HG02571 (cell line): ENCODE measurements around the gene ANKRD11.
"Not testable (repeated sequence)": the region's sequence is repeated elsewhere in the genome, so short reads cannot be mapped to it uniquely, and the experiment has no call there.

Source experiments
- ATAC-seq: cut with Tn5 transposase; IDR thresholded peaks from one replicate; pipeline ENCODE4 v1.9.1; 2021; ENCODE audit warnings: mild to moderate bottlenecking, moderate library complexity; ENCODE audit not compliant: unreplicated experiment

Gene ANKRD11

GRCh38 chr16:89306457-89307420, 183.6 kb downstream of the ANKRD11 start:
- not testable (repeated sequence) for ATAC-seq

DNA sequence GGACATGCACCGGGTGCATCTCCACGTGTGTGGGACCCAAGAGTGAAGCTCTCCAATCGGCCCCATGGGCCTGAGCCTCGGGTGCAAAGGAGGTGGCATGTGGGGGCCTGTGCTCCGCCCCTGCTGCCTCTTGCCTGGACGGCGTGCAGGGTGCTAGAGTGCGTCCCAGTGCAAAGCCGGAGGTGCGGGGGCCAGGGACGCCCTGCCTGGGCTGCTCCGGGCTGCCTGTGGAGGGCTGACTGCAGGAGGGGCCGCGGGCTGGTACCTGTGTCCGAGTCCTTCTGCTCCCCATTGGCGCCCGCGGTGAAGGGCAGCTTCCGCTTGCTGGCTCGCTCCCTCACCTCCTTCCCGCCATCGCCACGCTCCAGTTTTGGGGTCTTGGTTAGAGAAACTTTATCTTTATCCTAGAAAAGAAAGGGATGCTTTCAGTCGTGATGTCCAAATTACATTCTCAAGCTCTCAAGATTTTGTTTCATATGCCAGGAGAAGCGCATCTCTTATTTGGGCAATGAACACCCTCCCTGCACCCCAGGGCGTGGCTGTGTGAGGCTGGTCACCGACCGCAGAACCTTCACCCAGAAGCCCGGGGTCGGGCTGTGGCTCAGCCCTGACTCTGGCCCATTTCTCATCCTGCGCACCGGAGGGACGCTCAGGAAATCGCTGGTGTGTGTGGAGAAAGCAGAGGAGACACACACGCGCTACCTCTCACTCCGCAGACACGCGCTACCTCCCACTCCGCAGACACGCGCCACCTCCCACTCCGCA, 185.2 kb downstream of the ANKRD11 start:
- ATAC-seq: no peak

- no peak for ATAC-seq
Observed at GRCh38 chr16:89304181-89304851, 186.0 kb downstream of the ANKRD11 start.

DNA sequence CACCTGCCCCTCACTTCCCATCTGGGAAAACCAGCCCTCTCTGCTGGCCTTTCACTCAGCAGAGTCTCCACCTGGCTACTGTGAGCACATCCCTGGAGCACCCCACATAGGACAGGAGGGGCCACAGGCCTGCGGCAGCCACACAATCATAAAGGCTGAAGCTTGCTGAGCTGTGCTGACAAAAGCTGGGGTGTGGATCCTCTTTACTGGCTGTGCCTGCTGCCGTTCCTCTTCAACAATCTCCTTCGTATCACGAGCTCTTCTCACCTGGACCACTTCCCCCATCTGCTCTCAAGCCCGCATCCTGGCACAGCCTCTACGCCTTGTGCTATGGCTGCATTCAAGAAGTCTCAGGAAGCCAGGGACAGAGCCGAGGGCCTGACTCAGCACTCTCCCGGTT, 186.7 kb downstream of the ANKRD11 start:
- ATAC-seq: no peak

GRCh38 chr16:89300976-89301360, 189.4 kb downstream of the ANKRD11 start:
- ATAC-seq: no peak

DNA sequence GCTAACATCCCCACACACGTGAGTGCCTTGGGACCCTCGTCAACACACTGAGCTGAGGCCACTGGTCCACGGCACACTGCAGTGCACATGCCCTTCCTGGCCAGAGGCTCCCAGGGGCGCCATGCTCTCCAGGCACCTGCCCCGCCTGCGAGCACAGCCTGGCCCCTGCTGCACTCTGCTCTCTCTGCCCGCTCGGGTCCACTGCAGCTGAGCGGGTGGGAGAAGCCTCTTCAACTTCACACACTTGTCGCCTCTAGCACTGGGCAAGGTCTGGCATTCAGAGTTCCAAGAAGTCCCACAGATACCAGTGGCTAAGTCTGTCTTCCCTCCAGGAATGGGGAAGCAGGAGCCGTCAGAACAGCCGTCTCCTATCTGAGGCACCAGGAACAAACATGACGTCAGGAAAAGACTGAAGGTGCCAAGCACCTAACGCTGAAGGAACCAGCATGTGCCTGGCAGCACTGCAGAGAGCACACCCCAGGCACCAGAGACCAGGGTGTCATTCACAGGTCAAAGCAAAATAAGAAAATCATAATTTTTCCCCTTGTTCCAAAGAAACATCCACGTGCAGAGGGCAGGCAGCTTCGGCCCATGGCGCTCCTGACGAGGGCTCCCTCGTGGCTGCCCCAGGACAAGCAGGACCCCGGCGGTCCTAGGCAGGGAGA, 189.9 kb downstream of the ANKRD11 start:
- ATAC-seq: no peak

DNA sequence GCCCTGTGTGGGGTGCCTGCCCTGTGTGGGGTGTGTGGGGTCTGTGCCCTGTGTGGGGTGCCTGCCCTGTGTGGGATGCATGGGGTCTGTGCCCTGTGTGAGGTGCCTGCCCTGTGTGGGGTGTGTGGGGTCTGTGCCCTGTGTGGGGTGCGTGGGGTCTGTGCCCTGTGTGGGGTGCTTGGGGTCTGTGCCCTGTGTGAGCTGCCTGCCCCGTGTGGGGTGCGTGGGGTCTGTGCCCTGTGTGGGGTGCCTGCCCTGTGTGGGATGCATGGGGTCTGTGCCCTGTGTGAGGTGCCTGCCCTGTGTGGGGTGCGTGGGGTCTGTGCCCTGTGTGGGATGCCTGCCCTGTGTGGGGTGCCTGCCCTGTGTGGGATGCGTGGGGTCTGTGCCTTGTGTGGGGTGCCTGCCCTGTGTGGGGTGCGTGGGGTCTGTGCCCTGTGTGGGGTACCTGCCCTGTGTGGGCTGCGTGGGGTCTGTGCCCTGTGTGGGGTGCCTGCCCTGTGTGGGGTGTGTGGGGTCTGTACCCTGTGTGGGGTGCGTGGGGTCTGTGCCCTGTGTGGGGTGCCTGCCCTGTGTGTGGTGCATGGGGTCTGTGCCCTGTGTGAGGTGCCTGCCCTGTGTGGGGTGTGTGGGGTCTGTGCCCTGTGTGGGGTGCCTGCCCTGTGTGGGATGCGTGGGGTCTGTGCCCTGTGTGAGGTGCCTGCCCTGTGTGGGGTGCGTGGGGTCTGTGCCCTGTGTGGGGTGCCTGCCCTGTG, 190.8 kb downstream of the ANKRD11 start:
- ATAC-seq: not testable (repeated sequence)

GRCh38 chr16:89298623-89299225, 191.6 kb downstream of the ANKRD11 start:
- ATAC-seq: no peak

DNA sequence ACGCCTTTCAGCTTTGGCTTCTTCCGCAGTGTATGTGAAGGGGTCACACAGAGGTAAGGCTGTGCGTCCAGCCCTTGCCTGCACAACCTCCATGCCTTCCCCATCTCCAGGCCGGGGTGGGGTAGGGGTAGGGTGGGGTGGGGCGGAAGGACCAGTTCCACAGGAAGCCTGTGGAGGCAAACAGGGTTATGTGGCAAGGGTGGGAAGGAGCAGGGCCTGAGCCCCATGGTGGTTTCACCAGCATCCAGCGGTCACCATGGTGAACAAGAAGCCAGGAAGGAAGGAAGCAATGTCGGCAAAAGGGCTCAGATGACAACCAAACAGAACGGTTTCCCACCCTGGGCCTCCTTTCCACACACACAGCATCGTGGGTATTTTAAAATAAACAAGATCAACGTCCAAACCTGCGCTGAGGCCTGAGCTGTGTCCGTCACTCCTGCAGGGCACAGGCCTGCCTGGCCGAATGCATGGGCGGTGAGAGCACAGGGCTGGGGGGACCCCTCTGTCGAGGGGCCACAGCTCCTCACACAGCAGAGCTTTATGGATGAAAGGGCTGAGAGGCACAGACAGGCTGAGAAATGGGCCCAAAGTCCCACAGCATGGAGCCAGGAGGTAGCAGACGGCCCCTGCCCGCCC, 192.3 kb downstream of the ANKRD11 start:
- no peak for ATAC-seq

GRCh38 chr16:89297156-89297874, 193.0 kb downstream of the ANKRD11 start:
- ATAC-seq: no peak

GRCh38 chr16:89295915-89296314, 194.4 kb downstream of the ANKRD11 start:
- ATAC-seq: no peak

GRCh38 chr16:89295071-89295900, 195.1 kb downstream of the ANKRD11 start:
- no peak for ATAC-seq

DNA sequence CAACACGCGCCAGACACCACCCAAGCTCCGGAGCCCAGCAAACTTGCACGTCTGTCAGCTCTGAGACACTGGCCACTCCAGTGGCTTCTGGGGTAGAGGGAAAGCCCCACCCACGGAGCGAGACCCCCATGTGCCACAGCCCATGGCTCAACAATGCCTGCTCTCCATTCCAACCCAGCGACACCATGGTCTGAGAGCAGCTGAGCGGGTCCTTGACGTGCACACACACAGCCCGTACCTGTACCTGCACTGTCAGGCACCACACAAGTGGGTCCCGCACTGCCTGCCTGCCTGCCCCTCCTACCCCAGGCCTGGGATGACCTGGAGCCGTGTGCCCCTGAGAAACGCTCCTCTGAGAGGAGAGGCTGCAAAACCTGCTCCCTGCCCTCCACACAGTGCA, 195.9 kb downstream of the ANKRD11 start:
- ATAC-seq: no peak

DNA sequence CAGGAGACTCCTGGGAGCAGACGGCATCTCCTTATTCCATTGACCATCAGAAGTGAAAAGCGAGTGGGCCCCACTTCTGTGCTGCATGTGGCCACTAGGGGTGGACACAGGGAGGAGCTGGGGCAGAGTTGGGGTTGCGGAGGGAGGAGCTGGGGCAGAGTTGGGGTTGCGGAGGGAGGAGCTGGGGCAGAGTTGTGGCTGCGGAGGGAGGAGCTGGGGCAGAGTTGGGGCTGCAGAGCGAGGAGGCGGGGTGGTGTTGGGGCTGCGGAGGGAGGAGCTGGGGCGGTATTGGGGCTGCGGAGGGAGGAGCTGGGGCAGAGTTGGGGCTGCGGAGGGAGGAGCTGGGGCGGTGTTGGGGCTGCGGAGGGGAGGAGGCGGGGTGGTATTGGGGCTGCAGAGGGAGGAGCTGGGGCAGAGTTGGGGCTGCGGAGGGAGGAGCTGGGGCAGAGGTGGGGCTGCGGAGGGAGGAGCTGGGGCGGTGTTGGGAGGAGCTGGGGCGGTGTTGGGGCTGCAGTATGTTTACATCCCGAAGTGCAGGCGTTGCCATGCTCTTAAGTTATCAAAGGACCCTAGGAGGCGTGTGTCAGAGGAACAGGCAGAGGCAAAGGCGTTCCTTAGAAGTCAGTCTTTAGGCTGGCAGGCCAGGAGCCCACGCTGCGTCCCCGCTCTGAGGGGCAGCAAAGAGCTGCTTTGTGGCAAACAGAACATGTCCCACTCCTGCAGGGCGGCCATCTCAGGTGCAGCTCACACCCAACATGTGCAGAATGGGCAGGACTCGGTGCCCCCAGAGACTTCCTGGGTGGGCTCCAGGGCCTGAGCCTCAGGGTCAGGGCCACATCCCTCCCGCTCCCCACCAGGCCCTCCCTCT, 196.9 kb downstream of the ANKRD11 start:
- no peak for ATAC-seq

GRCh38 chr16:89292443-89293078, 197.8 kb downstream of the ANKRD11 start:
- ATAC-seq: no peak

DNA sequence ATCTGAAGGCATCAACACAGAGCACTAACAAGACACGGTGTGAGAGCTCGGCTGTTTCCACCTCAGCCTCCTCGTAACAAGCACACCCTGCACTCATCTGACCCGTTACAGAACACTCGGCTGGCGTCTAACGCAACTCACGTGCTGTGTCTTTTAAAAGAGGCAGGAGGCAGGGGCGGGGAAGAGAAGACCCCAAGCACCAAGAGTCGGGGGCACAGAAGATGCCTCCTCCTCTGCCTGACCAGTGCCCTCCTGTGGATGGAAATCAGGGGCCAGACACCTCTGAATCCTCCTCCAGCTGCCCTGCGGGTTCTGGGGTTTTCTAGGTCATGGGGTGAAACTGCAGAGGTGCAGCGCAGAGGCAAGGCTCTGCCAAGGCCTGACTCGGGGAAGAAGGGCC, 198.6 kb downstream of the ANKRD11 start:
- no peak for ATAC-seq
